ENCODE results near the gene RAB25.

DNA sequence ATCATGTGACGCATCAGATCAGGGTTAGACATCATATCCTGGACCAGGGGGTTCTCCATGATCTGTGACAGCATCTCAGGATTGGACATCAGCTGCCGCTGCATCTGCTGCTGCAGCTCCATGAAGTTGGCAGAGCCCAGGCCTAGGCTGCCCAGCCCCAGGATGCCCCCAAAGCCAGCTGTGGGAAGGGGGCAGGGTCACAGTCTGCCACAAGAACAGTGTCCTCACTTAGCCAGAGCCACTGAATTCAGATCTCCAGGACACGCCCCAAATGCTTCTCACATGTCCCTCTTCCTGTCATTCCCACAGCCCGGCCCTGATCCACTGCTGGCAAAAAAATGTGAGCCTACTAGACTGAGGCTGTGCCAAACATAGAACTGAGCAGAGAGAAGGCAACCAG, 10.6 kb upstream of the RAB25 start:
- TF ChIP-seq, protein P1, sequence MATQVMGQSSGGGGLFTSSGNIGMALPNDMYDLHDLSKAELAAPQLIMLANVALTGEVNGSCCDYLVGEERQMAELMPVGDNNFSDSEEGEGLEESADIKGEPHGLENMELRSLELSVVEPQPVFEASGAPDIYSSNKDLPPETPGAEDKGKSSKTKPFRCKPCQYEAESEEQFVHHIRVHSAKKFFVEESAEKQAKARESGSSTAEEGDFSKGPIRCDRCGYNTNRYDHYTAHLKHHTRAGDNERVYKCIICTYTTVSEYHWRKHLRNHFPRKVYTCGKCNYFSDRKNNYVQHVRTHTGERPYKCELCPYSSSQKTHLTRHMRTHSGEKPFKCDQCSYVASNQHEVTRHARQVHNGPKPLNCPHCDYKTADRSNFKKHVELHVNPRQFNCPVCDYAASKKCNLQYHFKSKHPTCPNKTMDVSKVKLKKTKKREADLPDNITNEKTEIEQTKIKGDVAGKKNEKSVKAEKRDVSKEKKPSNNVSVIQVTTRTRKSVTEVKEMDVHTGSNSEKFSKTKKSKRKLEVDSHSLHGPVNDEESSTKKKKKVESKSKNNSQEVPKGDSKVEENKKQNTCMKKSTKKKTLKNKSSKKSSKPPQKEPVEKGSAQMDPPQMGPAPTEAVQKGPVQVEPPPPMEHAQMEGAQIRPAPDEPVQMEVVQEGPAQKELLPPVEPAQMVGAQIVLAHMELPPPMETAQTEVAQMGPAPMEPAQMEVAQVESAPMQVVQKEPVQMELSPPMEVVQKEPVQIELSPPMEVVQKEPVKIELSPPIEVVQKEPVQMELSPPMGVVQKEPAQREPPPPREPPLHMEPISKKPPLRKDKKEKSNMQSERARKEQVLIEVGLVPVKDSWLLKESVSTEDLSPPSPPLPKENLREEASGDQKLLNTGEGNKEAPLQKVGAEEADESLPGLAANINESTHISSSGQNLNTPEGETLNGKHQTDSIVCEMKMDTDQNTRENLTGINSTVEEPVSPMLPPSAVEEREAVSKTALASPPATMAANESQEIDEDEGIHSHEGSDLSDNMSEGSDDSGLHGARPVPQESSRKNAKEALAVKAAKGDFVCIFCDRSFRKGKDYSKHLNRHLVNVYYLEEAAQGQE (IDR thresholded peaks at IDR 0.05; ENCODE audit: insufficient read depth in 1 of 2, low read depth in 2 of 2, low read length in 1 of 2) = no peak
- TF ChIP-seq, protein P2, sequence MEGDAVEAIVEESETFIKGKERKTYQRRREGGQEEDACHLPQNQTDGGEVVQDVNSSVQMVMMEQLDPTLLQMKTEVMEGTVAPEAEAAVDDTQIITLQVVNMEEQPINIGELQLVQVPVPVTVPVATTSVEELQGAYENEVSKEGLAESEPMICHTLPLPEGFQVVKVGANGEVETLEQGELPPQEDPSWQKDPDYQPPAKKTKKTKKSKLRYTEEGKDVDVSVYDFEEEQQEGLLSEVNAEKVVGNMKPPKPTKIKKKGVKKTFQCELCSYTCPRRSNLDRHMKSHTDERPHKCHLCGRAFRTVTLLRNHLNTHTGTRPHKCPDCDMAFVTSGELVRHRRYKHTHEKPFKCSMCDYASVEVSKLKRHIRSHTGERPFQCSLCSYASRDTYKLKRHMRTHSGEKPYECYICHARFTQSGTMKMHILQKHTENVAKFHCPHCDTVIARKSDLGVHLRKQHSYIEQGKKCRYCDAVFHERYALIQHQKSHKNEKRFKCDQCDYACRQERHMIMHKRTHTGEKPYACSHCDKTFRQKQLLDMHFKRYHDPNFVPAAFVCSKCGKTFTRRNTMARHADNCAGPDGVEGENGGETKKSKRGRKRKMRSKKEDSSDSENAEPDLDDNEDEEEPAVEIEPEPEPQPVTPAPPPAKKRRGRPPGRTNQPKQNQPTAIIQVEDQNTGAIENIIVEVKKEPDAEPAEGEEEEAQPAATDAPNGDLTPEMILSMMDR (IDR thresholded peaks at IDR 0.05) = no peak
- TF ChIP-seq POLR2AphosphoS5 (IDR thresholded peaks at IDR 0.05; ENCODE audit: low read depth, low read length) (no peak), TCF7L2 (IDR thresholded peaks at IDR 0.05; ENCODE audit: low read depth, low read length) (no peak)
